ENCODE results near the gene P2RY1. TPM values are rescaled to one million over a fixed set of nuclear protein-coding genes. Genes with fewer than 3 reads are reported as not detected.

The P2RY1 gene
- total RNA-seq, 4 donors from 2014 or later: 1.1 to 4.7 (median 2.0) TPM

- H3K9me3 ChIP-seq: no peaks in the 10 kb centered on the region
- H3K27ac ChIP-seq: no peak overlapping the region
- no peaks in the 10 kb centered on the region for H3K4me1 ChIP-seq
- WGBS, 2 donors (ENCODE audit: low coverage in 1 of 2): 75 to 80% methylated on average over 4 of the region's 4 CpGs
- ATAC-seq: no peak
- no peaks in the 10 kb centered on the region for H3K27me3 ChIP-seq
- TF ChIP-seq POLR2A (IDR thresholded peaks at IDR 0.05) (no peak), EP300 (IDR thresholded peaks at IDR 0.05) (no peak), CTCF (IDR thresholded peaks at IDR 0.05) (no peak), POLR2AphosphoS5 (IDR thresholded peaks at IDR 0.05) (no peak)
- no peak overlapping the region for H3K4me3 ChIP-seq
- H3K36me3 ChIP-seq: no peaks in the 10 kb centered on the region
These were observed 37.0 kb upstream of the P2RY1 start for GRCh38 chr3:152797751-152798432.

- WGBS, 2 donors (ENCODE audit: low coverage in 1 of 2): 72 to 86% methylated on average over 1 of the region's 1 CpG
- ATAC-seq: no peak
- H3K4me3 ChIP-seq: no peak overlapping the region
- H3K27me3 ChIP-seq: no peaks in the 10 kb centered on the region
- H3K4me1 ChIP-seq: no peaks in the 10 kb centered on the region
- H3K27ac ChIP-seq: no peak overlapping the region
- TF ChIP-seq POLR2AphosphoS5 (IDR thresholded peaks at IDR 0.05): no peak
- no peak for TF ChIP-seq CTCF (IDR thresholded peaks at IDR 0.05)
- no peak for TF ChIP-seq POLR2A (IDR thresholded peaks at IDR 0.05)
- no peak for TF ChIP-seq EP300 (IDR thresholded peaks at IDR 0.05)
- H3K9me3 ChIP-seq: no peaks in the 10 kb centered on the region
- H3K36me3 ChIP-seq: no peaks in the 10 kb centered on the region
These were observed 22.8 kb upstream of the P2RY1 start for GRCh38 chr3:152811974-152812760.

GRCh38 chr3:152817400-152817799 lies 17.5 kb upstream of the P2RY1 start:
- ATAC-seq: no peak
- H3K27ac ChIP-seq: no peak overlapping the region
- no peaks in the 10 kb centered on the region for H3K36me3 ChIP-seq
- H3K9me3 ChIP-seq: no peaks in the 10 kb centered on the region
- no peak for TF ChIP-seq POLR2A (IDR thresholded peaks at IDR 0.05)
- no peak for TF ChIP-seq CTCF (IDR thresholded peaks at IDR 0.05)
- TF ChIP-seq POLR2AphosphoS5 (IDR thresholded peaks at IDR 0.05): no peak
- TF ChIP-seq EP300 (IDR thresholded peaks at IDR 0.05): no peak
- 91% methylated on average over 1 of the region's 1 CpG; no CpG with 5 or more reads in 1 of the 2 donors for WGBS, 2 donors (ENCODE audit: low coverage in 1 of 2)
- no peaks in the 10 kb centered on the region for H3K4me1 ChIP-seq
- no peaks in the 10 kb centered on the region for H3K27me3 ChIP-seq
- no peak overlapping the region for H3K4me3 ChIP-seq

GRCh38 chr3:152818027-152818426 lies 16.9 kb upstream of the P2RY1 start:
- 62 to 75% methylated on average over 5 of the region's 5 CpGs for WGBS, 2 donors (ENCODE audit: low coverage in 1 of 2)
- ATAC-seq: no peak
- Histone ChIP-seq H3K9me3 (no peaks in the 10 kb centered on the region), H3K27me3 (no peaks in the 10 kb centered on the region), H3K4me3 (no peak overlapping the region), H3K4me1 (no peaks in the 10 kb centered on the region), H3K27ac (no peak overlapping the region), H3K36me3 (no peaks in the 10 kb centered on the region)
- TF ChIP-seq EP300 (IDR thresholded peaks at IDR 0.05) (no peak), CTCF (IDR thresholded peaks at IDR 0.05) (no peak), POLR2A (IDR thresholded peaks at IDR 0.05) (no peak)

- no peak overlapping the region for H3K4me3 ChIP-seq
- TF ChIP-seq POLR2A (IDR thresholded peaks at IDR 0.05) (no peak), POLR2AphosphoS5 (IDR thresholded peaks at IDR 0.05) (no peak), EP300 (IDR thresholded peaks at IDR 0.05) (no peak), CTCF (IDR thresholded peaks at IDR 0.05) (no peak)
- no peaks in the 10 kb centered on the region for H3K9me3 ChIP-seq
- ATAC-seq: no peak
- no peak overlapping the region for H3K27ac ChIP-seq
- no peaks in the 10 kb centered on the region for H3K36me3 ChIP-seq
- no peaks in the 10 kb centered on the region for H3K4me1 ChIP-seq
- no peaks in the 10 kb centered on the region for H3K27me3 ChIP-seq
- 19 to 65% methylated on average over 2 of the region's 2 CpGs for WGBS, 2 donors (ENCODE audit: low coverage in 1 of 2)
These were observed 11.8 kb upstream of the P2RY1 start for GRCh38 chr3:152823173-152823572.

All from gastroesophageal sphincter (tissue), 4 donors.